NCI-H187 (cell line): Measurements from ENCODE around the gene TYMP.

Source experiments
- DNase-seq, 2 experiments: peaks; one replicate each; lab custom pipeline; 2025; lab: John Stamatoyannopoulos, UW

Gene TYMP

GRCh38 chr22:50505276-50505775 lies 24.5 kb downstream of the TYMP start:
- no peak for DNase-seq

- DNase-seq = no peak
These were observed 25.2 kb downstream of the TYMP start for GRCh38 chr22:50504369-50505211.

DNA sequence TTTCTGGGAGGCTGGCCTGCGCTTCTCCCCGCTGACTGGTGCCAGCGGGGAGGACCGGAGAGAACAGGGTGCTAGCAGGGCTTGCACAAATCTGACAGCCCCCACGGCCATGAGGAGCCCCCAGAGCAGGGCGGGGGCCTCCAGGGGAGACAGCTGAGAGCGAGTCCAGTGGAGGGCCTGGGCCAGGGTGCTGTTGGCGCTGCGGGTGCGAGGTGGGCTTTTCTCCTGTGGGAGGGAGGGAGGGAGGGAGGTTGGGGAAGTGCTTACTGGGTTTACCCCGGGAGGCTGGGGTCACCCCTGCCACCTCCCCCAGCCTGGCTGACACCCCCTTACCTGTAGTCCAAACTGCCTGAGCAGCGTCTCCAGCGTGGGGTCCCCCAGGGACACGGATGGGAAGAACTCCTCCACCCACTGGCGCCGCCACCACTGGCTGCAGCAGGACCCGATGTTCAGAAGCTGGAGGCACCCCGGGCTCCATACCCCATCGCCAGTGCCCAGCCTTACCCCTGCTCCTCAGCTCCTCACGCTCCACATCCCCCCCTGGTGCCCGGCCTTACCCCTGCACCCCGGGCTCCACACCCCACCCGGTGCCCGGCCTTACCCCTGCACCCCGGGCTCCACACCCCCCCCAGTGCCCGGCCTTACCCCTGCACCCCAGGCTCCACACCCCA lies 26.2 kb downstream of the TYMP start:
- no peak for DNase-seq

DNA sequence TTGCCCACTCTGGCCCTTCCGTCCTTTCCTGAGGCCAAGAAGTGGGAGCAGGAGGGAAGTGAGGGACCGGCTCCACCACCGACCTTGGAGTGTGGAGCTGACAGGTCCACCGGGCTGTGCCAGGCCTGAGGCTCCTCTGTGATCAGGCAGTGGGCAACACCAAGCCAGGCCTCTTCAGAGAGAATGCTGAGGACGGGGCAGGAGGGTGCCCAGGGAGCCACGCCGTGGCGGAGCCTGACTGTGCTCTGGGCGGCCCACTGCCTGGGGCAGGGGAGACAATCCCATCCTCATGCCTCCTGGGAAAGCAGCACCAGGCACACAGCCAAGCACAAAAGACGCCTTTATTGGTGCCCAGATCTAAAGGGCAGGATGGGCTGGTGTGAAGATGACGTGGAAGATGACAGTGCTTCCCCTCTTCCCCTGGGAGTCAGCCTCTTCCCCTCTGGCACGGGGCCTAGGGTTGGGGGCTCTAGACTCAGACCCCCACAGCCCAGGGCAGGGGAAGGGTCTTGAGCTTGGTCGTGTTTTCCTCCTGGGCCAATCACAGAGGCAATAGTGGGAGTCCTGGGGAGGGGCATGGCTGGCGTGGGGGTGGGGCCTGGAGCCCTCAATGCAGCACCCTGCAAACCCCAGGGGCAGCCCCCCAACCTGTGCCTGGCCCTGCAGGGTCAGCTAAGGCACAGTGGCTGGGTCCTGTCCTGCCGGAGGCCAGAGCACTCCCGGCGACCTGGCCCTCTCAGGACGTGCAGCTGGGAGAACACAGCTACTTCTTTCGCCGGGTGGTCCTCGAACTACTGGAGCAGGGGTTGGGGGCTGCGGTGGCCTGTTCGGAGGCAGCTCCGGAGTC lies 27.0 kb downstream of the TYMP start:
- DNase-seq = no peak

DNA sequence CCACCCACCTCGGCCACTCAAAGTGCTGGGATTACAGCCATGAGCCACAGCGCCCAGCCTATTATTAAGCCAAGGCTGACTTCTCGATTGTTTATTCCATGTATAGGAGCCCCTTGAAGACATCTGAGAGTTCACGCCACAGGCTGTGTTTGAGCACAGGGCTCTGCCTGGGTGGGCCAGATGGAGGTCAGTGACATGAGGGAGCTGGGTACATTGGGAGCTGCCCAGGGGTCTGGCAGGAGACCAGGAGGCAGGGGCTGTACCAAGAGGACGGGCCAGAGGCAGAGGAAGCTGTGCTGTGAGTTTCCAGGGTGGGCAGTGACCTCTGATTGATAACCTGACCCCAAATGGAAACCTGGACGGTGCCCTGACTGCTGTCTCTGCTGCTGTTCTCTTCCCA lies 27.7 kb downstream of the TYMP start:
- DNase-seq = no peak

DNA sequence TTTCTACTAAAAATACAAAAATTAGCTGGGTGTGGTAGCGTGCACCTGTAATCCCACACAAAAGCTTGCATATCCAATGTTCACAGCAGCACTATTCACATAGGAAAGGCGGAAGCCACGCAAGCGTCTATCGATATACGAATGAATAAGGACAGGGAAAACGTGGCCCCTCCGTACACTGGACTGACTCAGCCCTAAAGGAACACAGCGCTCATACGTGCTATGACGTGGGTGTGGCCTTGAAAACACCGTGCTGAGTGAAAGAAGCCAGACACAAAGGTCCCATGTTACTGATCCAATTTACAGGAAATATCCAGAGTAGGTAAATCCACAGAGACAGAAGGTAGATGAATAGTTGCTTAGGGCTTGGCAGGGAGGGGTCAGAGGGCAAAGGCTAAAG lies 29.4 kb downstream of the TYMP start:
- no peak for DNase-seq

GRCh38 chr22:50498322-50498890 lies 31.4 kb downstream of the TYMP start:
- peak in 1 of 2 experiments; percentile 4 for DNase-seq

- no peak for DNase-seq
These were observed 32.7 kb downstream of the TYMP start for GRCh38 chr22:50497093-50497492.

GRCh38 chr22:50490531-50491308 lies 39.1 kb downstream of the TYMP start:
- no peak for DNase-seq

- DNase-seq = no peak
These were observed 40.2 kb downstream of the TYMP start for GRCh38 chr22:50489363-50490243.

GRCh38 chr22:50488886-50489285 lies 40.9 kb downstream of the TYMP start:
- DNase-seq = no peak

DNA sequence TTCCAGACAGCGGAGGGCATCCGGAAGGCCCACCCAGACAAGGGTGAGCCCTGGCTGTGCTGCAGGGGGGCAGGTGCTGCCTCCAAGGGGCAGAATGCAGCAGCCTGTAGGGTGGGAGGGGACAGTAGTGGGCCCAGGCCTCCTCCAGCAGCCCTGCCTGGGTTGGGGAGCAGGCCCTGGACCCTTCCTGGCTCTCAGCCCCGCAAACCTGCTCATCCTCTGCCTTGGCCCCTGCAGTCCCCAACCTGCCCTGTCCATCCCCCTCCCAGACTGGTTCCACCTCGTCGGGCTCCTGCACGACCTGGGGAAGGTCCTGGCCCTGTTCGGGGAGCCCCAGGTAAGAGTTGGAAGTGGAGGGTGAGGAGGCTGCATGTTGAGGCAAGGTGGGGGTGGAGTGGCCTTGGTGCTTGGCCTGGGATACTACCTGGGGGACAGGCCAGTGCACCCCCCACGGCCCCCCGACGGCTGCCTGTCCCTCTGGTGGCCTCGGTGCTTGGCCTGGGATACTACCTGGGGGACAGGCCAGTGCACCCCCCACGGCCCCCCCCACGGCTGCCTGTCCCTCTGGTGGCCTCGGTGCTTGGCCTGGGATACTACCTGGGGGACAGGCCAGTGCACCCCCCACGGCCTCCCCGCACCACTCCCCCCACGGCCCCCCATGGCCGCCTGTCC lies 41.7 kb downstream of the TYMP start:
- no peak for DNase-seq

- DNase-seq = no peak
These were observed 42.4 kb downstream of the TYMP start for GRCh38 chr22:50487290-50488005.

DNA sequence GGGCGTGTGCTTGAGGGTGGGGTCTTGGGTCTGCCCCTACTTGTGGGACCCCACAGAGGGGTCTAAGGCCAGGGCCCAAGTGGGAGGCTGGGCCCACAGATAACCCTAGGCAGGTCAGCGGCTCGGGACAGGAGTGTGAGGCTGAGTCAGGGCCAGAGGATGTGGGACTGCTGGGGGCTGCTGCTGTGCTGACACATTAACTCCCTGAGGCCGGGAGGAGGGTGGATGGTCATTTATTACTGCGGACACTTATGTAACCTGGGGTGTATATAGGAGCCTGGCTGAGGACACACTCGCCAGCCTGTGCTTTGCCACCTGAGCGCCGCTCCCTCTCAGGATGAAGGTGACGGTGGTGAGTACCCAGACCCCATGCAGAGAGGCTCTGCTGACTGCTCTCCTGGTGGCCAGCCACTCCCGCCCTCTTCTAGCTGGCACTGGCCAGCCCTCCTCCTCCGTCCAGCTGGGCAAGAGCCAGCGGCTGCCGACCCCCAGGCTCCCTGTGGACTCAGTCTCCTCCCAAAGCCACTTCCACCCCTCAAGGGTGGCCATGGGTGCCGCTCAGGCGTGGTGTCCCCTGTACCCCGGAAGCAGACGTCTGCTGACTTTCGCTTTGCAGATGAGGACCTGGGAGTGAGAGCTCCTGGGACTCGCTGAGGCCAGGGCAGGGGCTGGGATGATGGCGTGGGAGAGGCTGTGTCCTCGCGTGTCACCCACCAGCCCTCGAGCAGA lies 43.1 kb downstream of the TYMP start, which contains the start of gene MIOX:
TSS of gene MIOX (plus strand) at position 299 of the 729 bp plus-strand sequence. CDS start at position 338, 39 bp downstream.
- no peak for DNase-seq

- no peak for DNase-seq
These were observed 44.3 kb downstream of the TYMP start for GRCh38 chr22:50485221-50486131.

GRCh38 chr22:50483977-50484853 lies 45.6 kb downstream of the TYMP start:
- no peak for DNase-seq
